Panc1 (cell line): Measurements from ENCODE around the gene ELMO1. TPM values are rescaled to one million over a fixed set of nuclear protein-coding genes. Genes with fewer than 3 reads are reported as not detected.
A peak's percentile ranks its signal among the peaks of the same experiment; 100 is the strongest.

ENCODE experiments used
- ATAC-seq: fragments of 200-7000 bp; cut with Tn5 transposase; 2 replicates; pipeline ENCODE4 v1.9.1; 2020; ENCODE audit warnings: mild to moderate bottlenecking, moderate library complexity
- BruUV-seq: library from RNA; stranded (reverse); fragments of 400-500 nt; replicated peaks from 2 replicates; lab custom pipeline; 2021; lab: Mats Ljungman, UMichigan
- CTCF ChIA-PET: fragments of 300-600 bp; sonication (Branson Sonifier 250); formaldehyde crosslinking; loops from one replicate; lab custom pipeline; 2022; ENCODE audit warnings: antibody characterized with exemption; lab: Charles Lee
- POLR2A ChIA-PET: fragments of 300-600 bp; sonication (Branson Sonifier 250); formaldehyde crosslinking; loops from one replicate; lab custom pipeline; 2022; ENCODE audit warnings: antibody characterized with exemption; lab: Charles Lee
- DNase-seq: peaks from one replicate; pipeline ENCODE4 v3.0.0-alpha.2; 2010; ENCODE audit warnings: low read depth, low spot score
- H3K27ac ChIP-seq: 2 replicates; pipeline ENCODE4 v1.5.1; 2011; ENCODE audit warnings: mild to moderate bottlenecking, low read length, inconsistent platforms
- H3K27me3 ChIP-seq: fragments of 200-500 bp; sonication (Bioruptor generic); 2 replicates; pipeline ENCODE4 v1.6.0; 2014; ENCODE audit warnings: low read length, inconsistent platforms; ENCODE audit not compliant: control insufficient read depth, insufficient read depth
- H3K36me3 ChIP-seq: fragments of 200-500 bp; sonication (Bioruptor generic); 2 replicates; pipeline ENCODE4 v1.5.1; 2014; ENCODE audit warnings: inconsistent platforms, mild to moderate bottlenecking, low read length, moderate library complexity; ENCODE audit not compliant: control insufficient read depth, insufficient read depth
- H3K4me1 ChIP-seq: 2 replicates; pipeline ENCODE4 v1.5.1; 2011; ENCODE audit warnings: inconsistent platforms, mild to moderate bottlenecking, low read length, moderate library complexity; ENCODE audit not compliant: control insufficient read depth, insufficient read depth
- H3K4me3 ChIP-seq, 2 experiments: 2 replicates each; pipeline ENCODE4 v1.5.1; 2011 to 2012; ENCODE audit warnings: low read depth in 2 of 2, low read length in 2 of 2, mild to moderate bottlenecking in 2 of 2, inconsistent platforms in 1 of 2, moderate library complexity in 1 of 2
- H3K9me3 ChIP-seq: fragments of 200-500 bp; sonication (Bioruptor generic); 2 replicates; pipeline ENCODE4 v1.5.1; 2014; ENCODE audit warnings: low read depth, mild to moderate bottlenecking, inconsistent platforms, low read length, moderate library complexity; ENCODE audit not compliant: control insufficient read depth, insufficient read depth
- CTCF ChIP-seq: fragments of 450-650 bp; IDR thresholded peaks from 2 replicates; pipeline ENCODE4 v1.5.1; 2017; ENCODE audit warnings: mild to moderate bottlenecking
- POLR2AphosphoS5 ChIP-seq: IDR thresholded peaks from 2 replicates; pipeline ENCODE4 v1.6.1; 2012; ENCODE audit warnings: mild to moderate bottlenecking, low read depth, low read length, moderate library complexity
- REST ChIP-seq, 2 experiments: IDR thresholded peaks; 2 replicates each; pipeline ENCODE4 v1.6.1; 2011 to 2012; ENCODE audit warnings: low read depth in 2 of 2, control low read depth in 1 of 2, low read length in 1 of 2, mild to moderate bottlenecking in 1 of 2, moderate library complexity in 1 of 2; ENCODE audit not compliant: insufficient read depth in 1 of 2
- SIN3A ChIP-seq: IDR thresholded peaks from 2 replicates; pipeline ENCODE4 v1.6.1; 2012; ENCODE audit warnings: low read depth, mild to moderate bottlenecking, low read length, moderate library complexity, borderline replicate concordance; ENCODE audit not compliant: insufficient read depth
- TCF7L2 ChIP-seq: IDR thresholded peaks from 2 replicates; pipeline ENCODE4 v1.6.1; 2011; ENCODE audit warnings: mild to moderate bottlenecking, low read depth, low read length, inconsistent platforms
- in situ Hi-C: cut with HindIII; loops from 2 replicates; pipeline ENCODE4 v1.10.0; 2016; ENCODE audit warnings: low sequenced_read_pairs, low pct_unique_long_range_greater_than_20kb
- intact Hi-C: fragments of 100-400 bp; cut with micrococcal nuclease; formaldehyde crosslinking; loops from one replicate; pipeline ENCODE4 v1.10.0; 2022; ENCODE audit not compliant: unreplicated experiment
- total RNA-seq: library from RNA; stranded (reverse); gene quantifications from one replicate; pipeline ENCODE4 v1.2.1, GENCODE V29; 2021; ENCODE audit not compliant: unreplicated experiment

ELMO1 gene
- total RNA-seq, 1 experiment from 2014 or later, result 0.80 TPM

GRCh38 chr7:37181550-37181932 lies 267.1 kb downstream of the ELMO1 start:
- H3K4me3 ChIP-seq, result no peak overlapping the region
- peaks cover 16% of the 10 kb centered on the region; the same call in 1 of the 2 replicates for H3K9me3 ChIP-seq
- POLR2A ChIA-PET, result interaction anchor here (0.6 to 0.7 kb wide), 2 partner anchors 505 to 646 kb away, joined by 3 to 13 read pairs; no protein-coding TSS in a partner anchor
- DNase-seq (no peak), ATAC-seq (peak; percentile 6; the same call in 1 of the 2 replicates)
- CTCF ChIA-PET, result interaction anchor here (0.6 to 1.5 kb wide), 16 partner anchors 11 to 740 kb away, joined by 3 to 21 read pairs (median 6); no protein-coding TSS in a partner anchor
- in situ Hi-C loops (loop anchor here (25.0 kb wide), 1 partner anchor 694 kb away; no protein-coding TSS in a partner anchor), intact Hi-C loops (loop anchor here (5.0 kb wide), 3 partner anchors 194 to 709 kb away; no protein-coding TSS in a partner anchor)
- no peaks in the 10 kb centered on the region for H3K27me3 ChIP-seq
- no peak for TF ChIP-seq POLR2AphosphoS5
- no peak for TF ChIP-seq TCF7L2
- no peak for TF ChIP-seq REST (IDR thresholded peaks at IDR 0.05; ENCODE audit: insufficient read depth in 1 of 2, low read depth in 2 of 2, low read length in 1 of 2)
- TF ChIP-seq SIN3A, result no peak
- TF ChIP-seq CTCF, result no peak
- no peaks in the 10 kb centered on the region for H3K36me3 ChIP-seq
- H3K27ac ChIP-seq, result peak overlapping the region; percentile 53
- peaks cover 15% of the 10 kb centered on the region for H3K4me1 ChIP-seq
- no TSS peak for BruUV-seq

- Histone ChIP-seq H3K27ac (peak overlapping the region; percentile 53), H3K4me3 (no peak overlapping the region), H3K9me3 (peaks cover 15% of the 10 kb centered on the region; the same call in 1 of the 2 replicates), H3K27me3 (no peaks in the 10 kb centered on the region), H3K36me3 (no peaks in the 10 kb centered on the region), H3K4me1 (peaks cover 15% of the 10 kb centered on the region)
- TF ChIP-seq POLR2AphosphoS5 (no peak), REST (IDR thresholded peaks at IDR 0.05; ENCODE audit: insufficient read depth in 1 of 2, low read depth in 2 of 2, low read length in 1 of 2) (no peak), SIN3A (no peak), TCF7L2 (no peak), CTCF (no peak)
- ChIA-PET POLR2A (interaction anchor here (0.7 kb wide), 1 partner anchor 645 kb away, joined by 3 read pairs; no protein-coding TSS in a partner anchor), CTCF (interaction anchor here (0.7 to 1.5 kb wide), 6 partner anchors 18 to 740 kb away, joined by 3 to 21 read pairs (median 7); no protein-coding TSS in a partner anchor)
- no TSS peak for BruUV-seq
- no peak for ATAC-seq
- in situ Hi-C loops (loop anchor here (25.0 kb wide), 1 partner anchor 694 kb away; no protein-coding TSS in a partner anchor), intact Hi-C loops (loop anchor here (5.0 kb wide), 3 partner anchors 194 to 709 kb away; no protein-coding TSS in a partner anchor)
- DNase-seq, result no peak
Measured at GRCh38 chr7:37180828-37181549, 267.7 kb downstream of the ELMO1 start.
